ENCODE measurements around the gene RABGEF1. TPM values are rescaled to one million over a fixed set of nuclear protein-coding genes. Genes with fewer than 3 reads are reported as not detected.
"Not testable (repeated sequence)": the region's sequence is repeated elsewhere in the genome, so short reads cannot be mapped to it uniquely, and the experiment has no call there.

RABGEF1 gene
- polyA plus RNA-seq, result 26.8 TPM

GRCh38 chr7:66740302-66740979 lies at the start of gene RABGEF1:
RABGEF1 (plus strand) TSS chr7:66740733; CDS start chr7:66771900, 31,167 bp downstream.
- H3K4me1 Mint-ChIP-seq, result peaks cover 13 to 40% (median 38%) of the 10 kb centered on the region in 3 donors
- H3K9me3 Mint-ChIP-seq, result peaks cover 0 to 7% (median 2%) of the 10 kb centered on the region in 3 donors
- H3K4me3 Mint-ChIP-seq, result peak within 1 kb of the TSS; percentile 95 to 98 (median 98)
- no peaks in the 10 kb centered on the region for H3K27me3 Mint-ChIP-seq
- peaks cover 8% of the 10 kb centered on the region for H3K36me3 Mint-ChIP-seq
- H3K27ac Mint-ChIP-seq, result peak within 1 kb of the TSS; percentile 98 to 99 (median 98)

GRCh38 chr7:66693331-66693730 lies 47.2 kb upstream of the RABGEF1 start:
- peaks cover 2% of the 10 kb centered on the region for H3K36me3 Mint-ChIP-seq
- H3K27me3 Mint-ChIP-seq, result no peaks in the 10 kb centered on the region
- H3K9me3 Mint-ChIP-seq, result peaks cover 0 to 2% (median 1%) of the 10 kb centered on the region in 3 donors
- H3K4me3 Mint-ChIP-seq, result no peak overlapping the region
- H3K27ac Mint-ChIP-seq, result no peak overlapping the region
- H3K4me1 Mint-ChIP-seq, result peaks cover 0 to 3% (median 1%) of the 10 kb centered on the region in 3 donors

- peaks cover 2% of the 10 kb centered on the region for H3K36me3 Mint-ChIP-seq
- no peaks in the 10 kb centered on the region for H3K27me3 Mint-ChIP-seq
- peaks cover 0 to 3% (median 1%) of the 10 kb centered on the region in 3 donors for H3K4me1 Mint-ChIP-seq
- no peak overlapping the region for H3K27ac Mint-ChIP-seq
- H3K9me3 Mint-ChIP-seq, result no peaks in the 10 kb centered on the region
- no peak overlapping the region for H3K4me3 Mint-ChIP-seq
These were observed 46.2 kb upstream of the RABGEF1 start for GRCh38 chr7:66694286-66694685.

- H3K9me3 Mint-ChIP-seq, H3K4me1 Mint-ChIP-seq, H3K4me3 Mint-ChIP-seq, H3K27me3 Mint-ChIP-seq, H3K36me3 Mint-ChIP-seq: not testable (repeated sequence)
- H3K27ac Mint-ChIP-seq, result peak overlapping the region in 1 of 3 donors; percentile 86
These were observed 45.1 kb upstream of the RABGEF1 start for GRCh38 chr7:66695417-66695816.

- not testable (repeated sequence) for H3K4me3 Mint-ChIP-seq, H3K4me1 Mint-ChIP-seq, H3K27ac Mint-ChIP-seq, H3K9me3 Mint-ChIP-seq, H3K27me3 Mint-ChIP-seq, H3K36me3 Mint-ChIP-seq
These were observed 44.4 kb upstream of the RABGEF1 start for GRCh38 chr7:66696134-66696533.

GRCh38 chr7:66696774-66697191 lies 43.8 kb upstream of the RABGEF1 start:
- H3K27ac Mint-ChIP-seq, result no peak overlapping the region
- peaks cover 2% of the 10 kb centered on the region for H3K36me3 Mint-ChIP-seq
- peaks cover 0 to 3% (median 0%) of the 10 kb centered on the region in 3 donors for H3K4me1 Mint-ChIP-seq
- H3K9me3 Mint-ChIP-seq, result no peaks in the 10 kb centered on the region
- H3K4me3 Mint-ChIP-seq, result no peak overlapping the region
- no peaks in the 10 kb centered on the region for H3K27me3 Mint-ChIP-seq

- Mint-ChIP-seq H3K4me1 (peaks cover 0 to 3% (median 0%) of the 10 kb centered on the region in 3 donors), H3K9me3 (no peaks in the 10 kb centered on the region), H3K27ac (no peak overlapping the region), H3K4me3 (peak overlapping the region in 1 of 4 donors; percentile 56), H3K27me3 (no peaks in the 10 kb centered on the region), H3K36me3 (peaks cover 2% of the 10 kb centered on the region)
These were observed 42.8 kb upstream of the RABGEF1 start for GRCh38 chr7:66697449-66698438.

- Mint-ChIP-seq H3K36me3 (peaks cover 2% of the 10 kb centered on the region), H3K4me3 (no peak overlapping the region), H3K9me3 (no peaks in the 10 kb centered on the region), H3K27ac (no peak overlapping the region), H3K4me1 (peaks cover 0 to 1% (median 0%) of the 10 kb centered on the region in 3 donors), H3K27me3 (no peaks in the 10 kb centered on the region)
These were observed 41.8 kb upstream of the RABGEF1 start for GRCh38 chr7:66698652-66699205.

- H3K27ac Mint-ChIP-seq, result no peak overlapping the region
- no peaks in the 10 kb centered on the region for H3K36me3 Mint-ChIP-seq
- H3K4me3 Mint-ChIP-seq, result no peak overlapping the region
- peaks cover 0 to 2% (median 0%) of the 10 kb centered on the region in 3 donors for H3K4me1 Mint-ChIP-seq
- H3K9me3 Mint-ChIP-seq, result no peaks in the 10 kb centered on the region
- H3K27me3 Mint-ChIP-seq, result no peaks in the 10 kb centered on the region
These were observed 40.5 kb upstream of the RABGEF1 start for GRCh38 chr7:66699998-66700397.

GRCh38 chr7:66700633-66701131 lies 39.9 kb upstream of the RABGEF1 start:
- Mint-ChIP-seq H3K36me3 (no peaks in the 10 kb centered on the region), H3K27me3 (no peaks in the 10 kb centered on the region), H3K4me1 (peaks cover 0 to 4% (median 0%) of the 10 kb centered on the region in 3 donors)

GRCh38 chr7:66707825-66708224 lies 32.7 kb upstream of the RABGEF1 start:
- peaks cover 0 to 4% (median 0%) of the 10 kb centered on the region in 3 donors for H3K4me1 Mint-ChIP-seq
- H3K4me3 Mint-ChIP-seq, result no peak overlapping the region
- H3K9me3 Mint-ChIP-seq, result peaks cover 0 to 2% (median 0%) of the 10 kb centered on the region in 3 donors
- H3K36me3 Mint-ChIP-seq, result peaks cover 12% of the 10 kb centered on the region
- no peaks in the 10 kb centered on the region for H3K27me3 Mint-ChIP-seq
- no peak overlapping the region for H3K27ac Mint-ChIP-seq

More at GRCh38 chr7:66700633-66701131, 39.9 kb upstream of the RABGEF1 start:
- H3K27ac Mint-ChIP-seq, result peak overlapping the region in 1 of 3 donors; percentile 27
- no peak overlapping the region for H3K4me3 Mint-ChIP-seq
- no peaks in the 10 kb centered on the region for H3K9me3 Mint-ChIP-seq

- not testable (repeated sequence) for H3K27me3 Mint-ChIP-seq, H3K27ac Mint-ChIP-seq, H3K4me3 Mint-ChIP-seq, H3K4me1 Mint-ChIP-seq
- peaks cover 22% of the 10 kb centered on the region for H3K36me3 Mint-ChIP-seq
- peaks cover 0 to 13% (median 2%) of the 10 kb centered on the region in 3 donors for H3K9me3 Mint-ChIP-seq
These were observed 29.8 kb upstream of the RABGEF1 start for GRCh38 chr7:66710752-66711151.

- Mint-ChIP-seq H3K27ac (no peak overlapping the region), H3K4me1 (peaks cover 0 to 6% (median 0%) of the 10 kb centered on the region in 3 donors), H3K4me3 (no peak overlapping the region), H3K9me3 (peaks cover 0 to 13% (median 0%) of the 10 kb centered on the region in 3 donors), H3K36me3 (peaks cover 14% of the 10 kb centered on the region), H3K27me3 (no peaks in the 10 kb centered on the region)
These were observed 26.8 kb upstream of the RABGEF1 start for GRCh38 chr7:66713687-66714086.

GRCh38 chr7:66716634-66717033 lies 23.9 kb upstream of the RABGEF1 start:
- H3K9me3 Mint-ChIP-seq, result peaks cover 0 to 13% (median 0%) of the 10 kb centered on the region in 3 donors
- peaks cover 15% of the 10 kb centered on the region for H3K36me3 Mint-ChIP-seq
- not testable (repeated sequence) for H3K4me3 Mint-ChIP-seq, H3K27ac Mint-ChIP-seq, H3K27me3 Mint-ChIP-seq
- peaks cover 4 to 12% (median 5%) of the 10 kb centered on the region in 3 donors for H3K4me1 Mint-ChIP-seq

All from IgD-negative memory B cell (primary cell).